RWPE2 (cell line): Measurements from ENCODE around the gene DLG4.

ENCODE experiments used
- ATAC-seq: fragments of 200-7000 bp; cut with Tn5 transposase; 3 replicates; pipeline ENCODE4 v1.9.1; 2021; ENCODE audit warnings: low read depth
- DNase-seq: peaks from one replicate; pipeline ENCODE4 v3.0.0-alpha.2; 2020; ENCODE audit warnings: low spot score
- H3K27ac ChIP-seq: fragments of 450-650 bp; 2 replicates; pipeline ENCODE4 v1.5.1; 2017; ENCODE audit warnings: mild to moderate bottlenecking; ENCODE audit not compliant: poor library complexity, severe bottlenecking
- H3K27me3 ChIP-seq: fragments of 250-450 bp; sonication (Bioruptor Pico); 2 replicates; pipeline ENCODE4 v1.5.1; 2021; ENCODE audit warnings: mild to moderate bottlenecking, moderate library complexity; ENCODE audit not compliant: insufficient read depth, poor library complexity, severe bottlenecking
- H3K36me3 ChIP-seq: fragments of 250-450 bp; sonication (Bioruptor Pico); 2 replicates; pipeline ENCODE4 v1.5.1; 2020; ENCODE audit warnings: low read depth, mild to moderate bottlenecking, moderate library complexity
- H3K4me1 ChIP-seq: fragments of 250-450 bp; sonication (Bioruptor Pico); 2 replicates; pipeline ENCODE4 v1.5.1; 2021; ENCODE audit warnings: mild to moderate bottlenecking, moderate library complexity; ENCODE audit not compliant: insufficient read depth, poor library complexity, severe bottlenecking
- H3K4me3 ChIP-seq: fragments of 250-450 bp; sonication (Bioruptor Pico); 2 replicates; pipeline ENCODE4 v1.5.1; 2021; ENCODE audit warnings: mild to moderate bottlenecking, moderate library complexity; ENCODE audit not compliant: severe bottlenecking
- H3K9me3 ChIP-seq: fragments of 250-450 bp; sonication (Bioruptor Pico); 2 replicates; pipeline ENCODE4 v1.5.1; 2021; ENCODE audit warnings: mild to moderate bottlenecking, moderate library complexity; ENCODE audit not compliant: severe bottlenecking
- CTCF ChIP-seq: fragments of 450-650 bp; IDR thresholded peaks from one replicate; pipeline ENCODE4 v1.5.1; 2017; ENCODE audit warnings: mild to moderate bottlenecking, moderate library complexity; ENCODE audit not compliant: poor library complexity, severe bottlenecking

DLG4 gene

GRCh38 chr17:7179317-7180254 is 40.0 kb downstream of the DLG4 start, which contains the start of gene ASGR1:
Gene ASGR1, minus strand, starts transcription at chr17:7179370. Its CDS starts 807 bp downstream, at chr17:7178563.
- ATAC-seq (no peak), DNase-seq (no peak)
- no peaks in the 10 kb centered on the region for H3K36me3 ChIP-seq
- TF ChIP-seq CTCF: no peak
- no peak within 1 kb of the TSS for H3K27ac ChIP-seq
- no peaks in the 10 kb centered on the region for H3K4me1 ChIP-seq
- H3K9me3 ChIP-seq: no peaks in the 10 kb centered on the region
- H3K4me3 ChIP-seq: no peak within 1 kb of the TSS
- no peaks in the 10 kb centered on the region for H3K27me3 ChIP-seq

GRCh38 chr17:7178973-7179316 is 40.7 kb downstream of the DLG4 start:
- Histone ChIP-seq H3K36me3 (no peaks in the 10 kb centered on the region), H3K27me3 (no peaks in the 10 kb centered on the region), H3K4me1 (no peaks in the 10 kb centered on the region), H3K9me3 (no peaks in the 10 kb centered on the region), H3K4me3 (no peak overlapping the region), H3K27ac (no peak overlapping the region)
- ATAC-seq (no peak), DNase-seq (no peak)
- TF ChIP-seq CTCF: no peak

GRCh38 chr17:7177954-7178477 is 41.6 kb downstream of the DLG4 start:
- H3K4me3 ChIP-seq: peak overlapping the region; percentile 19
- no peak overlapping the region for H3K27ac ChIP-seq
- no peaks in the 10 kb centered on the region for H3K36me3 ChIP-seq
- no peaks in the 10 kb centered on the region for H3K9me3 ChIP-seq
- no peak for ATAC-seq
- no peak for DNase-seq
- H3K4me1 ChIP-seq: no peaks in the 10 kb centered on the region
- no peaks in the 10 kb centered on the region for H3K27me3 ChIP-seq
- TF ChIP-seq CTCF: no peak

- Histone ChIP-seq H3K27ac (no peak overlapping the region), H3K4me3 (peak overlapping the region; percentile 19), H3K4me1 (no peaks in the 10 kb centered on the region), H3K9me3 (no peaks in the 10 kb centered on the region), H3K36me3 (no peaks in the 10 kb centered on the region), H3K27me3 (no peaks in the 10 kb centered on the region)
- TF ChIP-seq CTCF: peak; percentile 88
- ATAC-seq (peak; percentile 64), DNase-seq (no peak)
Observed at GRCh38 chr17:7177191-7177953, 42.3 kb downstream of the DLG4 start.
